SW480 (cell line): ENCODE data around the gene ARMH3.
"Not testable (repeated sequence)": the region's sequence is repeated elsewhere in the genome, so short reads cannot be mapped to it uniquely, and the experiment has no call there.

Source experiments
- DNase-seq: peaks from one replicate; pipeline ENCODE4 v3.0.0-alpha.2; 2016; ENCODE audit warnings: low spot score

The ARMH3 gene

GRCh38 chr10:101980677-101981076 lies 75.3 kb downstream of the ARMH3 start:
- DNase-seq: not testable (repeated sequence)

GRCh38 chr10:101974091-101974971 lies 81.6 kb downstream of the ARMH3 start:
- no peak for DNase-seq

- DNase-seq: no peak
Measured at GRCh38 chr10:101972761-101973160, 83.2 kb downstream of the ARMH3 start.

- no peak for DNase-seq
Measured at GRCh38 chr10:101969412-101969922, 86.5 kb downstream of the ARMH3 start.

- DNase-seq: no peak
Measured at GRCh38 chr10:101968940-101969321, 87.0 kb downstream of the ARMH3 start.

GRCh38 chr10:101968286-101968939 lies 87.6 kb downstream of the ARMH3 start:
- no peak for DNase-seq

GRCh38 chr10:101967713-101968112 lies 88.3 kb downstream of the ARMH3 start:
- DNase-seq: no peak

GRCh38 chr10:101967119-101967518 lies 88.9 kb downstream of the ARMH3 start:
- DNase-seq: no peak

GRCh38 chr10:101965075-101965765 lies 90.8 kb downstream of the ARMH3 start:
- DNase-seq: no peak

- no peak for DNase-seq
Measured at GRCh38 chr10:101961591-101962498, 94.1 kb downstream of the ARMH3 start.

- no peak for DNase-seq
Measured at GRCh38 chr10:101960879-101961395, 95.0 kb downstream of the ARMH3 start.

GRCh38 chr10:101959346-101959916 lies 96.5 kb downstream of the ARMH3 start:
- no peak for DNase-seq

GRCh38 chr10:101958691-101959090 lies 97.3 kb downstream of the ARMH3 start:
- no peak for DNase-seq

- DNase-seq: no peak
Measured at GRCh38 chr10:101956898-101957297, 99.1 kb downstream of the ARMH3 start.

GRCh38 chr10:101956117-101956516 lies 99.9 kb downstream of the ARMH3 start:
- no peak for DNase-seq

GRCh38 chr10:101952191-101952590 lies 103.8 kb downstream of the ARMH3 start:
- DNase-seq: no peak

- no peak for DNase-seq
Measured at GRCh38 chr10:101950213-101950612, 105.8 kb downstream of the ARMH3 start.

- DNase-seq: no peak
Measured at GRCh38 chr10:101941871-101942270, 114.1 kb downstream of the ARMH3 start.

GRCh38 chr10:101940916-101941315 lies 115.1 kb downstream of the ARMH3 start:
- no peak for DNase-seq

- DNase-seq: no peak
Measured at GRCh38 chr10:101939729-101940128, 116.2 kb downstream of the ARMH3 start.
